Fibroblast of lung (primary cell): ENCODE results near the gene CRYBA2. TPM values are rescaled to one million over a fixed set of nuclear protein-coding genes. Genes with fewer than 3 reads are reported as not detected.

ENCODE experiments used
- DNase-seq, 2 donors: peaks; one replicate each; pipeline versions ENCODE4 v3.0.0 to v3.0.0-alpha.2; 2010; ENCODE audit warnings: low read depth in 2 of 2
- H2AFZ ChIP-seq: 2 replicates; pipeline ENCODE4 v1.5.1; 2012; ENCODE audit warnings: low read length, control low read depth, inconsistent platforms
- H3K27ac ChIP-seq: 2 replicates; pipeline ENCODE4 v1.5.1; 2011; ENCODE audit warnings: low read length, control low read depth; ENCODE audit not compliant: insufficient read depth
- H3K27me3 ChIP-seq: 2 replicates; pipeline ENCODE4 v1.5.1; 2011; ENCODE audit warnings: mild to moderate bottlenecking, low read length; ENCODE audit not compliant: control insufficient read depth, insufficient read depth
- H3K36me3 ChIP-seq: 2 replicates; pipeline ENCODE4 v1.5.1; 2011; ENCODE audit warnings: low read length; ENCODE audit not compliant: control insufficient read depth, insufficient read depth
- H3K4me1 ChIP-seq: 2 replicates; pipeline ENCODE4 v1.5.1; 2011; ENCODE audit warnings: low read length; ENCODE audit not compliant: control insufficient read depth, insufficient read depth; ENCODE audit errors: extremely low read depth
- H3K4me2 ChIP-seq: 2 replicates; pipeline ENCODE4 v1.5.1; 2011; ENCODE audit warnings: low read length, control low read depth; ENCODE audit not compliant: insufficient read depth; ENCODE audit errors: extremely low read depth
- H3K4me3 ChIP-seq, 4 experiments: fragments of 200-600 bp in 1 of 4; sonication (generic) in 1 of 4; replicated peaks in 1 of 4; 2 replicates each; pipeline ENCODE4 v1.5.1; 2011 to 2016; ENCODE audit warnings: low read length in 4 of 4, low read depth in 3 of 4, mild to moderate bottlenecking in 3 of 4, control low read depth in 2 of 4, inconsistent platforms in 1 of 4, mixed read lengths in 1 of 4; ENCODE audit not compliant: insufficient read depth in 1 of 4; ENCODE audit errors: control extremely low read depth in 1 of 4
- H3K79me2 ChIP-seq: 2 replicates; pipeline ENCODE4 v1.5.1; 2012; ENCODE audit warnings: mild to moderate bottlenecking, low read length, inconsistent platforms; ENCODE audit not compliant: control insufficient read depth, insufficient read depth
- H3K9ac ChIP-seq: 2 replicates; pipeline ENCODE4 v1.5.1; 2011; ENCODE audit warnings: mild to moderate bottlenecking, low read length, control low read depth; ENCODE audit not compliant: insufficient read depth
- H3K9me3 ChIP-seq: 2 replicates; pipeline ENCODE4 v1.5.1; 2012; ENCODE audit warnings: low read depth, low read length; ENCODE audit not compliant: control insufficient read depth, insufficient read depth
- H4K20me1 ChIP-seq: 2 replicates; pipeline ENCODE4 v1.5.1; 2011; ENCODE audit warnings: low read length; ENCODE audit not compliant: control insufficient read depth, insufficient read depth; ENCODE audit errors: extremely low read depth
- EZH2 ChIP-seq: IDR thresholded peaks from 2 replicates; pipeline ENCODE4 v1.5.1; 2012; ENCODE audit warnings: low read length, control low read depth, mild to moderate bottlenecking; ENCODE audit errors: missing control alignments
- polyA plus RNA-seq, 2 donors: library from polyadenylated mRNA; depleted of rRNA in 1 of 2; stranded (reverse) in 1 of 2; unstranded in 1 of 2; fragments of >200 nt; gene quantifications; 2 replicates each; pipeline ENCODE4 v1.2.1, GENCODE V29; 2011 to 2012; ENCODE audit warnings: missing spikeins in 1 of 2
- total RNA-seq: library from RNA; depleted of rRNA; stranded (reverse); fragments of >200 nt; gene quantifications from 2 replicates; pipeline ENCODE4 v1.2.1, GENCODE V29; 2014
- TF ChIP-seq, protein P1 (sequence below), 2 donors: IDR thresholded peaks in 1 of 2; conservative IDR thresholded peaks in 1 of 2; 1 replicate in 1 of 2; 2 replicates in 1 of 2; pipeline ENCODE4 v1.5.1; 2011 to 2012; ENCODE audit warnings: low read length in 2 of 2, control low read depth in 1 of 2, inconsistent platforms in 1 of 2, low read depth in 1 of 2, mild to moderate bottlenecking in 1 of 2

The CRYBA2 gene
- total and polyA plus RNA-seq, 2 donors (not counting 1 experiment from before 2014, with no cell fraction given), result not detected

- H3K79me2 ChIP-seq, result no peaks in the 10 kb centered on the region
- no peaks in the 10 kb centered on the region for H4K20me1 ChIP-seq
- H3K27me3 ChIP-seq, result peaks cover 72% of the 10 kb centered on the region
- no peak for DNase-seq
- H2AFZ ChIP-seq, result no peak overlapping the region
- no peaks in the 10 kb centered on the region for H3K9me3 ChIP-seq
- H3K4me1 ChIP-seq, result no peaks in the 10 kb centered on the region
- no peak overlapping the region for H3K4me3 ChIP-seq
- H3K4me2 ChIP-seq, result no peak overlapping the region
- TF ChIP-seq, protein P1, sequence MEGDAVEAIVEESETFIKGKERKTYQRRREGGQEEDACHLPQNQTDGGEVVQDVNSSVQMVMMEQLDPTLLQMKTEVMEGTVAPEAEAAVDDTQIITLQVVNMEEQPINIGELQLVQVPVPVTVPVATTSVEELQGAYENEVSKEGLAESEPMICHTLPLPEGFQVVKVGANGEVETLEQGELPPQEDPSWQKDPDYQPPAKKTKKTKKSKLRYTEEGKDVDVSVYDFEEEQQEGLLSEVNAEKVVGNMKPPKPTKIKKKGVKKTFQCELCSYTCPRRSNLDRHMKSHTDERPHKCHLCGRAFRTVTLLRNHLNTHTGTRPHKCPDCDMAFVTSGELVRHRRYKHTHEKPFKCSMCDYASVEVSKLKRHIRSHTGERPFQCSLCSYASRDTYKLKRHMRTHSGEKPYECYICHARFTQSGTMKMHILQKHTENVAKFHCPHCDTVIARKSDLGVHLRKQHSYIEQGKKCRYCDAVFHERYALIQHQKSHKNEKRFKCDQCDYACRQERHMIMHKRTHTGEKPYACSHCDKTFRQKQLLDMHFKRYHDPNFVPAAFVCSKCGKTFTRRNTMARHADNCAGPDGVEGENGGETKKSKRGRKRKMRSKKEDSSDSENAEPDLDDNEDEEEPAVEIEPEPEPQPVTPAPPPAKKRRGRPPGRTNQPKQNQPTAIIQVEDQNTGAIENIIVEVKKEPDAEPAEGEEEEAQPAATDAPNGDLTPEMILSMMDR (conservative IDR thresholded peaks at IDR 0.05 in 1 of 2, IDR thresholded peaks at IDR 0.05 in 1 of 2; ENCODE audit: low read depth in 1 of 2, low read length in 2 of 2), result no peak
- no peaks in the 10 kb centered on the region for H3K36me3 ChIP-seq
- H3K9ac ChIP-seq, result no peak overlapping the region
- no peak overlapping the region for H3K27ac ChIP-seq
These were observed 1.0 kb downstream of the CRYBA2 start for GRCh38 chr2:218992196-218992595.

- Histone ChIP-seq H3K79me2 (no peaks in the 10 kb centered on the region), H3K27me3 (peaks cover 74% of the 10 kb centered on the region), H3K9me3 (no peaks in the 10 kb centered on the region), H3K9ac (no peak overlapping the region), H2AFZ (no peak overlapping the region), H3K4me1 (no peaks in the 10 kb centered on the region), H3K36me3 (no peaks in the 10 kb centered on the region), H3K4me2 (no peak overlapping the region), H3K4me3 (no peak overlapping the region), H4K20me1 (no peaks in the 10 kb centered on the region), H3K27ac (no peak overlapping the region)
- peak; percentile 65 for TF ChIP-seq EZH2
- TF ChIP-seq, protein P1 (conservative IDR thresholded peaks at IDR 0.05 in 1 of 2, IDR thresholded peaks at IDR 0.05 in 1 of 2; ENCODE audit: low read depth in 1 of 2, low read length in 2 of 2), result no peak
- DNase-seq, result peak; percentile 19 to 32
These were observed 1.5 kb downstream of the CRYBA2 start for GRCh38 chr2:218991674-218992168.

DNA sequence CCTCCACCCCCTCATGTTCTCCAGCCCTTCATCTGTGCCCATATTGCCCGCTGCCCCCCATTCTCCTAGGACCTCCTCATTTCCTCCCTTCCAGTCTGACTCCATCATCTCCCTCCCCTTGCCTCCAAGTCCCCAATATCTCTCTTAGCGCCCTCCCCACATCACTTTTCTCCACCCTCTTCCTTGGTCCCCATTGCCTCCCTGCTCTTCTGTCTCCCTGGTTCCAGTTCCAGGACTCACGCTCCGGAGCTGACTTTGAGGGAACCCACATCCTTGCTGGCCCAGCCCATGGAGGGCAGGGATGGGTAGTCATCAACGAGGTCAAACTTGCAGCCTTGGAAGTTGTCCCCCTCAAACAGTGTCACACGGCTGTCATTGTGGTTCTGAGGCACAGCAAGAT is 2.6 kb downstream of the CRYBA2 start:
- TF ChIP-seq, protein P1 (conservative IDR thresholded peaks at IDR 0.05 in 1 of 2, IDR thresholded peaks at IDR 0.05 in 1 of 2; ENCODE audit: low read depth in 1 of 2, low read length in 2 of 2), result no peak
- no peak for TF ChIP-seq EZH2
- no peaks in the 10 kb centered on the region for H3K4me1 ChIP-seq
- no peaks in the 10 kb centered on the region for H4K20me1 ChIP-seq
- H3K36me3 ChIP-seq, result no peaks in the 10 kb centered on the region
- H3K79me2 ChIP-seq, result no peaks in the 10 kb centered on the region
- H2AFZ ChIP-seq, result no peak overlapping the region
- DNase-seq, result no peak
- no peak overlapping the region for H3K4me3 ChIP-seq
- H3K9ac ChIP-seq, result no peak overlapping the region
- no peak overlapping the region for H3K4me2 ChIP-seq
- H3K27me3 ChIP-seq, result peaks cover 82% of the 10 kb centered on the region
- H3K27ac ChIP-seq, result no peak overlapping the region
- no peaks in the 10 kb centered on the region for H3K9me3 ChIP-seq
